NOMO-1 treated with dmso at 0.1 percent for 144 hours (cell line): ENCODE data around the gene ILKAP.

Experiments used
- DNase-seq: peaks from one replicate; lab custom pipeline; 2025; ENCODE audit not compliant: unreplicated experiment; lab: John Stamatoyannopoulos, UW

ILKAP gene

DNA sequence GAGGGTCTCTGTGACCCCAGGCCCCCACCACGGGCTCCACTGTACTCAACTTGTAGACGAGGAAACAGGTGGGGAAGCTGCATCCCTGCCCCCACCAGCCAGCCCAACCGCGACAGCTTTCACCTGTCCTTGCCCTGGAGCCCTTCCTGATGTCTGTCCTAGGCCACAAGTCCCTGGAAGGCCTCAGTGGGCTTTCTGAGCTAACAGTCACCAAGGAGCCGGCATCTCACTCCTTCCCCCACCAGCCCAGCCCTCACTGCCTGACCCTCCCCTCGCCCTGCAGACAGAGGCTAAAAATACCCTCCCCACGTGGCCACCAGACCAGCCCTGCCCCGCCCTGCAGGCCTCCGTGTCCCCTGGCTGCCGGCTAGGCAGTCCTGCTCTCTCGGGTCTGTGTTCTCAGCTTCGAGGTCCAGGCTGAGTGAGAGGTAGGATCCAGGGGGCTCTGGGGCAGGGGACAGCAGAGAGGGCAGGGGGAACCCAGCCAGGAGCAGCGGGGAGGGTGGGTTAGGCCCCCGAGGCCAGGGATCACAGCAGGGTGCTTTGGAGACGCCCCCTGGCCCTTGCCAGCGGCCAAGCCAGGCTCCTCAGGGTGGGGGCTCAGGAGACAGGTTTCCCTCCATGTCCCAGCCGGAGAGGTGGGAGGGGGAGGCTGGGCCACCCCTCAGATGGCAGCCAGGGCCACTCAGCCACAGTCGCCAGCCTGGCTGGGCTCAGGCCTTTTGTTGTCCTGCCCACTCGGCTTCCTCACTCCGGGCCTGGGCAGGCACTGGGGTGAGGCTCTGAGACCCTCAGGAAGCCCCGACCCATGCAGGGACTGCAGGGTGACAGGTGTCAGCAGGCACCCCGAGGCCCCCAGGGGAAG is 64.9 kb downstream of the ILKAP start, which contains the start of gene KLHL30:
TSS of gene KLHL30 (plus strand) at position 338 of the 865 bp plus-strand sequence. CDS start 2,087 bp downstream, outside the sequence.
- DNase-seq = no peak

DNA sequence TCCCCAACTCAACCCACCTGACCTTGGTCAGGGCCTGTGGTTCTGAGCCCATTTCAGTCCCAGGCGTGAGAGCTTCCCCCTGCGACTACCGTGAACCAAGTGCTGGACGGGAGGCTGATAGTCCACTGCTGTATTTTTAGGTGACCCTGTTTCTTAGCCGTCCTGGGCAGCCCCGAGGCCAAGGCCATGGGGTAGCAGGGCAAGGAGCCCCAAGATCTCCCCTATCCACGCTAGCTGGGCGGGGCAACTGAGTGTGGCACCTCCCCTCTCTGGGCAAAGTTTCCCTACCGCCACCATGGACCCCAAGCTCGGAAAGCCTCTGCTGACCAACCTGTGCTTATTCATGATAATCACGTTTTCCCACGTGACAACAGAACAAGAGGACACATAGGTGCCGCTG is 65.6 kb downstream of the ILKAP start:
- no peak for DNase-seq

DNA sequence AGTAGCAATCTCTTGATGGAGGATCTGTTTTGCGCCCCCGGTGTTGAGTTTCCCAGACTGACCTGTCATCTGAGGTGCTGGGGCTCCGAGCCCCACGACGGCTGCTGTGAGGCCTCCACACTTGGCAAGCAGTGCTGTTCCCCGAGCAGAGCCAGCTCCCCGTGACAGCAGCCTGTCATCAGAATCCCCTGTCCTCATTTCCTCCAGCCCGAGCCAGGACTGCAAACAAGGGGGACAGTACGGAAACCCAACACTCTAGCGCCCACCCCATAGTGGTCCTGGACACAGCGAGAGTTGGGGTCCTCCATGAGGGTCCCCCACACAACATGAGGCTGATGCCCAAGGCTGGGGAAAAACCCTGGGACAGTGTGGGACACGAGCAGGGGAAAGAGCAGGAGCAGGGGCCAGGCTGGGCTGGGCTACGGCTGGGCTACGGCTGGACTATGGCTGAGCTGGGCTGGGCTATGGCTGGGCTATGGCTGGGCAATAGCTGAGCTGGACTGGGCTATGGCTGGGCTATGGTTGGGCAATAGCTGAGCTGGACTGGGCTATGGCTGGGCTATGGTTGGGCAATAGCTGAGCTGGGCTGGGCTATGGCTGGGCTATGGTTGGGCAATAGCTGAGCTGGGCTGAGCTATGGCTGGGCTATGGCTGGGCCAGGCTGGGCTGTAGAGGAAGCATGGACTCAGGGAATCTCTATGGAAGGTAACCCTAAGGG is 66.5 kb downstream of the ILKAP start:
- peak; percentile 13 for DNase-seq

DNA sequence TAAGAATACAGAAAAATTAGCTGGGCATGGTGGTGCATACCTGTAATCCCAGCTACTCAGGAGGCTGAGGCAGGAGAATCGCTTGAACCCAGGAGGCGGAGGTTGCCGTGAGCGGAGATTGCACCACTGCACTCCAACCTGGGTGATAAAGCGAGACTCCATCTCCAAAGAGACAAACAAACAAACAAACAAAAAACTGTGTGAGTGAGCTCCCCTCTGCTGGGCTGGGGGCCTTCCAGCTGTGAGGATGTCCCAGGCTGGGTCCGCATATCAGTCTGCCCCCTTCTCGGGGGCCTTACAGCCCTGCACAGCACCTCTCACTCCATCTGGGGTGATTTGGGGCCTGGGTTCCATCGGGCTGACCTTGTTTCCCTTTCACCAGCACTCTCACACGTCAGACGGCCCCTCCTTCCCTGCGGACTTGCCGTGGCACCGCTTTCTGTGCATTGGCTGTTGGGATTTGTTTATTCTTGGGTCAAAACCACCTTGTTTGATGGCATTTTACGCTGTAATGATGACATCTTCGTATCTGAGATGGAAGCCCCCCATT is 67.8 kb downstream of the ILKAP start:
- DNase-seq = no peak

DNA sequence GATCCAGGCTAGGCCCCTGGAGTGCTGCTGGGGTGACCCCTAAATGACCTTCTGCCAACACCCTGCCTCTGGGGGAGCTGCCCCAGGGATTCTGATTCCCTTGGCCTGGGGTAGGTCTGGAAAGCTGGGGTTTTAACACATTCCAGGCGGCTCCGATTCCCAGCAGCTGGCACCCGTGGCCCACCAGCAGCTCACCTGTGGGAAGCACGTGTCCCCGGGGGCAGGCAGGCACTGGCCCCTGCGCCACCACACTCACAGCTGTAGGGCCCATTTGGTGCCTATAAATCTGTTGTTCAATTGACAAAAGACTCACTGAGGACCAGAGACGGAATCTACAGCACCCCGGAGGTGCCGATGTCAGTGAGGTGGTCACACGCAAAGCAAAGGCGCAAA is 69.1 kb downstream of the ILKAP start:
- DNase-seq = no peak

DNA sequence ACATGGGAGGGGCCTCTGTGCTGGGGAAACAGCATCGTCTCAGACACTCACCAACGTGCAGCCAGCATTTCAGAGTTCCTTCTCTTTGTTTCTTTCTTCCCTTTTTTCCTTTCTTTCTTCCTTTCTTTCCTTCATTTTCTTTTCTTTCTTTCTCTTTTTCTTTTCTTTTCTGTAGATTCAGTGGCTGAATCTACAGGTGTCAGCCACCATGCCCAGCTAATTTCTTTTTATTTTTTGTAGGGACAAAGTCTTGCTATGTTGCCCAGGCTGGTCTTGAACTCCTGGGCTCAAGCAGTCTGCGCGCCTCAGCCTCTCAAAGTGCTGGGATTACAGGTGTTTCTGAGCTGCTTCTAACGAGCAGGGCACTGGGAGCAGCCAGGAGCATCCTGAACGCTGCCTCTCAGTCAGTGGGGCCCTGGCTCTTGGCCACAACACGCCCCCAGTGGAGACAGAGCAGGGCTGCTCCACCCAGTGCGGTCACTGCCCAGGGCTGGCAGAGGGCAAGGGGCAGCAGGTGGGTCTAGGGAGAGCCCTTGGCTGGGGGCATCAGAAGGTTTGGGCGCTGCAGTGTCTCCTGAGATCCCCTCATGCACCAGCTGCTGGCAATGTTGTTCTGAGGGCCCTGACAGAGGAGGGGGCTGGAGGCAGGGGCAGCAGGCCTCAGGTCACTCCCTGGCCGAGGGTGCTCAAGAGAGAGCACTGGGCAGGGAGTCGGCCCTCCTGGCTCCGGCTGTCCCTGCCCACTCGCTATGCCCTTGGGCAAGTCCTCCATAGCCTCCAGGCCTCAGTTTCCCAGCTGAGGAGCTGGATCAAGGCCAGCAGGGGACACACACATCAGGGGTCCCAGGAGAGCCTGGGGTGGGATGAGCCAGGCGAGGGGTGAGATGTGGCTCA is 69.7 kb downstream of the ILKAP start:
- DNase-seq = no peak

DNA sequence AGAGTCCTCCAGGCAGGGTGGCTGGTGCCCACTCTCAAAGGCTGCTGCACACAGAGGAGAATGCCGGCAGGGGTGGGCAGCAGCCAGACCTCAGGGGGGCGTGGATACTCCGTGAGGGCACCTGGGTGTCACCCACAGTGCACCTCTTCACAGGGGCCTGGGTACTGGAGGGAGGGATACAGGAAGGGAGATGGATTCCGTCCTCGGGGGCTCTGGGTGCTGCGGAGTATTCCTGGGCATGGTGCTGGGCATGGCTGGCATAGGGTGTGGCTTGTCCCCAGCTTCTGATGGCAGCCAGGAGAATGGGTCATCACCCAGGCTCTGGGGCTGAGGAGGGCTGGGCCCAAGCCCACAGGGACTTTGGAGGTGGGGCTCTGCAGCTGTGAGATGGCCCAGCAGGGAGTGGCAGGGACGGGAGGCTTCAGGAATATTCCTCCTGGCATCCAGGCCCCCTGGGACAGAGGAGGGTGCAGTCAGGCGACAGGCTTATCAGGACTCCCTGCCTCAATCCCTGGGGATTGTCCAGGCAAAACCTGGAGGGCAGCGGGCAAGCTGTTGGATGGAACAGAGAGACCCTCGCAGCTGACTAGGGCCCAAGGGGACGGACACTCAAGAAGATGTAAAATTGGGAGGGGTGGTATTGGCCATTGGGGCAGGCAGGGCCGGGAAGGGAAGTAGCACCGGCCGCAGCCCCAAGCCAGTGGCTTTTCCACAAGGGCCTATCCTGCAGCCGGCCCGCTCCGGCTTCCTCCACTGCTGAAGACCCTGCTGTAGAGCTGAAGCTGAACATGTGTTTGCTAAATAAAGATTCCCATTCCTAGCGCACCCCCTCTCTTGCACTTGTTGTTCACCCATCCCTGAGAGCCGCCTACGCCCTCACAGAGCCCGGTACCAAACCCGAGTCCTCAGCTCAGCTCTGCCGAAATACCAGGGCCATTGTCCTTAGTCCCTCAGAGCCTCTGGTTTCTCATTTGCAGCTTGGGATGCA is 70.7 kb downstream of the ILKAP start:
- no peak for DNase-seq

DNA sequence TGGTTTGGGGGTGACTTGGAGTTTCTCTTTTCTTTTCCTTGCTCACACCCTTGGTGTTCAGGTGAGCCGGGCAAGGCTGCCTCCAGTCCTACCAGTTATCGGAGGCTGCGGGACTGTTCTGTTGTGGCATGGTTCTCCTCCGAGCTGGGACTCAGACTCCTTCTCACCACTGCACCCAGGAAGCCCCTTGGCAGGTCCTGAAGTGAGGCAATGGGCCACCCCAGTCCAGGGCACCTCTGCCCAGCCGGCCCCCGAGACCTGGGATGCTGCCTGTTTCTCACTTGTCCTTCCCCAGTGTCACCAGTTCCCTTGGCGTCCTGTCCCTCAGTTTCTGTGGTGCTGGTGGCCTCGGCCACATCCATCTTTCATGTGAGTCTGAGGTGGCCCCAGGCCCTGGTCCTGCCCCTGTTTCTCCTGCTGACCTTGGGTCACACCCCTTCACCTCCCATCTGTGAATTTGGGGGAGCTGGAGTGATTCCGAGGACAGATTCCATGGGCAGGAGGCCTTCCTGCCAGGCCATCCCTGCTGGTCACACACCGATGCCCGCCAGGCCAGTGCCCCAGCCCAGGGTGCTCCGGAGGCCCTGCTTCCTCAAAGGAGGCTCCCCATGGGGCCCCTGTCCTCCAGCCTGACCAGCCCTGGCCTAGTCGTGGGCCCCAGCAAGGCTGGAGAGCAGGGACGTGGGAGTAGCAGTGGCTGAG is 71.6 kb downstream of the ILKAP start:
- no peak for DNase-seq

DNA sequence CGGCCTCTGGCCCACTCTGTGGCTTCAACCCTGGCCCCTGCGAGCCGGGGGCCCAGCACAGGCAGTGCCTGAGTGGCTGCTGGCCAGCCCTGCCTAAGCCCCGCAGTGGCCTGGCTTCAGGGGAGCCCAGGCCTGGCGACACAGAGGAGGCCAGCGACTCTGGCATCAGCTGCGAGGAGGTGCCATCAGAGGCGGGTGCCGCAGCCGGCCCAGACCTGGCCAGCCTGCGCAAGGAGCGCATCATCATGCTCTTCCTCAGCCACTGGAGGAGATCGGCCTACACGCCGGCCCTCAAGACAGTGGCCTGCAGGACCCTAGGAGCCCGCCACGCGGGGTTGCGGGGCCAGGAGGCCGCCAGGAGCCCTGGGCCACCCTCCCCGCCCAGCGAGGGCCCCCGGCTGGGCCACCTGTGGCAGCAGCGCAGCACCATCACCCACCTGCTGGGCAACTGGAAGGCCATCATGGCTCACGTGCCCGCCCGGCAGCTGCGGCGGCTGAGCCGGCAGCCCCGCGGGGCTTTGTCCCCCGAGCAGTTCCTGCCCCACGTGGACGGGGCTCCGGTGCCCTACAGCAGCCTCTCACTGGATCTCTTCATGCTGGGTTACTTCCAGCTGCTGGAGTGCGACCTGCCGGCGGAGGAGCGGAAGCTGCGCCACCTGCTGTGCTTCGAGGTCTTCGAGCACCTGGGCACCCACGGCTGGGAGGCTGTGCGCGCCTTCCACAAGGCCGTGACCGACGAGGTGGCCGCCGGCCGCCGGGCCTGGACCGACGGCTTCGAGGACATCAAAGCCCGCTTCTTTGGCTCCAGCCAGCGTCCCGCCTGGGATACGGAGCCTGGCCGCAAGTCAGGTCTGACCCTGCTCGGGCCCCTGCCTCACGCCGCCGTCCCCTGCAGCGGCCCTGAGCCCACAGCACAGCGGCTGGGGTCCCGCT is 72.5 kb downstream of the ILKAP start:
- DNase-seq = no peak

DNA sequence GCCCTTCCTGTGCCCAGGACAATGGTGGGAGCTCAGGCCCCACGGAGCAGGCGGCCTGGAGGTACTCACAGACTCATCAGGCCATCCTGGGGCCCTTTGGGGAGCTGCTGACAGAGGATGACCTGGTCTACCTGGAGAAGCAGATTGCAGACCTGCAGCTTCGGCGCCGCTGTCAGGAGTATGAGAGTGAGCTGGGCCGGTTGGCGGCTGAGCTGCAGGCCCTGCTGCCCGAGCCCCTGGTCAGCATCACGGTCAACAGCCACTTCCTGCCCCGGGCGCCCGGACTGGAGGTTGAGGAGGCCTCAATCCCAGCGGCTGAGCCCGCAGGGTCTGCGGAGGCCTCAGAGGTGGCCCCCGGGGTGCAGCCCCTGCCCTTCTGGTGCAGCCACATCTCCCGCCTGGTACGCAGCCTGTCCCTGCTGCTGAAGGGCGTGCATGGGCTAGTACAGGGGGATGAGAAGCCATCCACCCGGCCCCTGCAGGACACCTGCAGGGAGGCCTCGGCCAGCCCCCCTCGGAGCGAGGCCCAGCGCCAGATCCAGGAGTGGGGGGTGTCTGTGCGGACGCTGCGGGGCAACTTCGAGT is 73.3 kb downstream of the ILKAP start:
- no peak for DNase-seq

DNA sequence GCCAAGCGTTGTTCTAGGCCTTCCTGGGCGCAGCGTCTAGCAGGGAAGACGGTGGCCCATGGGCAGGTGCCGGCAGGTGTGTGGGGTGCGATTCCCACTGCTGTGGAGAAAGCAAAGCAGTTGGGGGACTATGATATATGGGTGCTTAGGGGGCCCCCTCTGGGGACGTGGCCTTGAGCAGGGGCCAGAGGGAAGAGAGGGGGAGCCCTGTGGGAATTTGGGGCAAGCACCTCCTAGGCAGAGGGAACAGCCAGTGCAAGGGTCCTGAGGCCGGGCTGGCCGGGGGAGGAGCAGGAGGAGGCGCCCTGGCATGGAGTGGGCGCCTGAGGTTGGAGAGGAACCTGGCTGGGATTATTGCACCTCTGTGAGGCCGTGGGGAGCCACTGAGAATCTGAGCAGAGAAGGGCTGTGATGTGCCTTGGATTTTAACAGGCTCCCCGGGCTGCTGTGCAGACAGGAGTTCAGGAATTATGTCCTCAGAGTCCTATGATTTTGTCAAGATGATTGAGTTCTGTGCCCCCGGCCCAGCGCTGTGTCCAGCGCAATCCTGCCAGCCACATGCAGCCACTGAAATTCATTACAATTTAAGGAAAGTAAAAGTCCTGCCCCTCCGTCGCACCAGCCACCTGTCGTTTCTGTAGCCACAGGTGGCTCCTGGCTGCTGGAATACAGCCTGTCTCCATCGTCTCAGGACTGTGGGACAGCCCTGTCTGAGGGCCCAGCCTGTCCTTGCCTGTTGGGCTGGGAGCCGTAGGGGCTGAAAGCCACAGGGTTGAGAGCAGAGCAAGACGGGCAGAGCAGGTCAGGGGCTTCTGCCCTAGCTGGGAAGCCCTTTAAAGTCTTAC is 74.1 kb downstream of the ILKAP start:
- no peak for DNase-seq

DNA sequence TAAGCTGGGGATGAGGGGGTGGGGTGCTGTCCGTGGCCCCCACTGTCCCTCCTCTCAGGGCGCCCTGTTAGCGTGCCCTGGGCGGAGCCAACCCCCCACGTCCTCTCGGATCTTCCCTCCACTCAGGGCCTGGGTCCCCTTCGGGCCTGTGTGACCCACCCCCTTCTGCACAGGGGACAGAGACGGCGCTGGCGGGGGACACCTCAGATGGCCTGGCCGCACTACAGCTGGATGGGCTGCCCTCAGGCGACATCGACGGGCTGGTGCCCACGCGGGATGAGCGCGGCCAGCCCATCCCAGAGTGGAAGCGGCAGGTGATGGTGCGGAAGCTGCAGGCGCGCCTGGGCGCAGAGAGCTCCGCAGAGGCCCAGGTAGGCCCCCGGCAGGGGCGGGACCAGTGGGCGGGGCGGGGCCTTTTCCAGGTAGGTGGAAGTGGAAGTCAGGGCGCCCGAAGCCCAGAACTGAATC is 74.9 kb downstream of the ILKAP start:
- no peak for DNase-seq

DNA sequence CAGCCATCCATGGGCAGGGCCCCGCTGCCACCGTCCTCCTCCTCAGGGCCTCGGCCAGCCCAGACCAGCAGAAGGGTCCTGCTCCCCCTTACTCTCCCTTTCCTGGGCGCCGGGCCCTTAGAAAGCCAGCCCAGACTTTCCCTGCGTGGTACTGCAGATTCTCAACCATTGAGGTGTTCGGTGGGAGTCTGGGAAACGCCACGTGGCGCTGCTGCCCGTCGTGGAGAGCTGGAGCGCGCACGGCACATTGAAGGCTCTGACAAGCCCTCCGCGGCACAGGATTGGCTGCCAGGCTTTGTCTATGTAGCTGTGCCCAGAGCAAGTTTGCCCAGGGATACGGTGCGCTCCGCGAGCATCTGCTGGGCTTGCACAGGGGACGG is 75.4 kb downstream of the ILKAP start:
- DNase-seq = no peak

DNA sequence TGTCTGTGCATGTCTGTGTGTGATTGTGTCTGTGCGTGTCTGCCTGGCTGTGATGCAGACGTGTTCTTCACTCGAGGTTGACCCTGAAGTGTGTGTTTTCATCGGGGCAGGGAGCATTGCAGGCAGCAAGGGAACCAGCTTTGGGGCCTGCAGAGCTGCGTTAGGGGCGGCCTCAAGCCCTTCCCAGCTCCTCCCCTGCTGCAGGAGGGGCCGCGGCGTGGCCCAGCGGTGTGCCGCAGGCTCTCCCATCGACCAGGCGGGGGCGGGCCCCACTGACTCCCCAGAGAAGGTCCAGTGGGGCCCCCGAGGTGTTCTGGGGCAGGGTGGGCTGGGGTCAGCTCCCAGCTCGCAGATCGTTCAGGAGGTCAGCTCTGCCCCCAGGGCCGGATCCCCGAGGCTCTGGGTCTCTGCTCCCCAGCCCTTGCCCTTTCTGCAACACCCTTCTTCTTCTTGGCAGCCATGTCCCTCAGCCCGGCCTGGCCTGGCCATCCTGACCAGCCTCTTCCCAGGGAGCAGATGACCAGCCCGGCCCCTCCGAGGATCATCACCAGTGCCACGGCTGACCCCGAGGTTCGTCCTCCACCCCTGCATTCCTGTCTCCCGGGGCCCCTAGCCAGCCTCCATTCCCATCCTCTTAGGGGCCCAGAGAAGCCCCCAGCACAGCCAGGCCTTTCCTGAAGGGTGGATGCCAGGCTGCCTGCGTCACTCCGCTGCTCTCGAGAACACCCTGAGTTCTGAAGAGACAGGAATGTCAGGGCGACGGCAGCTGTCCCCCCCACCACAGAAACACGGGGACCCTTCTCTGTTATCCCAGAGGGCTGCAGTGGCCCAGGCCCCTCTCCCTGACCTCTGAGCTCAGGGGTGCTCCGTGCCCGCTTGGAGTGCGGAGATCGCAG is 76.1 kb downstream of the ILKAP start:
- no peak for DNase-seq

DNA sequence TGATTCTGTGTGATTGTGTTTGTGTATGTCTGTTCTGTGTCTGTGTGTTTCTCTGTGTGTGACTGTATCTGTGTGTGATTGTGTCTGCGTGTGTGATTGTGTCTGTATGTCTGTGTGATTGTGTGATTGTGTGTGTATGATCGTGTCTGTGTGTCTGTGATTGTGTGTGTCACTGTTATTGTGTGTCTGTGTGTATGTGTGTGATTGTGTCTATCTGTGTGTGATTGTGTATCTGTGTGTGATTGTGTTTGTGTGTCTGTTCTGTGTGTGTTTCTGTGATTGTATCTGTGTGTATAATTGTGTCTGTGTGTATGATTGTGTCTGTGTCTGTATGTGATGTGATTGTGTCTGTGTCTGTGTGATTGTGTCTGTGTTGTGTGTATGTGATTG is 76.7 kb downstream of the ILKAP start:
- no peak for DNase-seq

DNA sequence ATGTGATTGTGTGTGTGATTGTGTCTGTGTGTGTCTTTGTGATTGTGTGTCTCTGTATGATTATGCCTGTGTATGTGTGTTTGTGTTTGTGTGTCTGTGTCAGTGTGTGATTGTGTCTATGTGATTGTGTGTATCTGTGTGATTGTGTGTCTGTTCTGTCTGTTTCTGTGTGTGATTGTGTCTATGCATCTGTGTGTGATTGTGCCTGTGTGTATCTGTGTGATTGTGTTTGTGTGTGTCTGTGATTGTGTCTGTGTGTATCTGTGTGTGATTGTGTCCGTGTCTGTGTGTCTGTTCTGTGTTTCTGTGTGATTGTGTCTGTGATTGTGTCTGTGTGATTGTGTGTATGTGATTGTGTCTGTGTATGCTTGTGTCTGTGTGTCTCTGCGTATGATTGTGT is 77.2 kb downstream of the ILKAP start:
- DNase-seq = no peak
